GM19099 (cell line): ENCODE measurements around the gene NDUFAF2.

Experiments used
- POLR2A ChIP-seq: IDR thresholded peaks from 3 replicates; pipeline ENCODE4 v1.6.1; 2011; ENCODE audit warnings: low read depth; ENCODE audit not compliant: insufficient read length; ENCODE audit errors: extremely low read depth

Gene NDUFAF2

GRCh38 chr5:60972231-60972630, 27.2 kb downstream of the NDUFAF2 start:
- TF ChIP-seq POLR2A: no peak

- no peak for TF ChIP-seq POLR2A
These were observed 33.1 kb downstream of the NDUFAF2 start for GRCh38 chr5:60977956-60978737.

GRCh38 chr5:60978968-60979367, 34.0 kb downstream of the NDUFAF2 start:
- TF ChIP-seq POLR2A: no peak

- TF ChIP-seq POLR2A: no peak
These were observed 35.5 kb downstream of the NDUFAF2 start for GRCh38 chr5:60980511-60980910.

GRCh38 chr5:60989790-60990189, 44.8 kb downstream of the NDUFAF2 start:
- no peak for TF ChIP-seq POLR2A

GRCh38 chr5:60992871-60993270, 47.9 kb downstream of the NDUFAF2 start:
- TF ChIP-seq POLR2A: no peak

GRCh38 chr5:60993425-60993824, 48.4 kb downstream of the NDUFAF2 start:
- TF ChIP-seq POLR2A: no peak

- TF ChIP-seq POLR2A: no peak
These were observed 49.0 kb downstream of the NDUFAF2 start for GRCh38 chr5:60993875-60994571.

- no peak for TF ChIP-seq POLR2A
These were observed 51.4 kb downstream of the NDUFAF2 start for GRCh38 chr5:60996368-60996767.

GRCh38 chr5:60997721-60998120, 52.7 kb downstream of the NDUFAF2 start:
- TF ChIP-seq POLR2A: no peak

GRCh38 chr5:61000887-61001286, 55.9 kb downstream of the NDUFAF2 start:
- TF ChIP-seq POLR2A: no peak

- no peak for TF ChIP-seq POLR2A
These were observed 56.6 kb downstream of the NDUFAF2 start for GRCh38 chr5:61001647-61002046.

- no peak for TF ChIP-seq POLR2A
These were observed 57.8 kb downstream of the NDUFAF2 start for GRCh38 chr5:61002611-61003355.

GRCh38 chr5:61004448-61004847, 59.4 kb downstream of the NDUFAF2 start:
- no peak for TF ChIP-seq POLR2A

- no peak for TF ChIP-seq POLR2A
These were observed 64.9 kb downstream of the NDUFAF2 start for GRCh38 chr5:61009907-61010306.
